ENCODE data around the gene TRAP1. TPM values are rescaled to one million over a fixed set of nuclear protein-coding genes. Genes with fewer than 3 reads are reported as not detected.
A peak's percentile ranks its signal among the peaks of the same experiment; 100 is the strongest.

TRAP1 gene
- total and polyA plus RNA-seq, 10 donors, result 33.7 to 97.1 (median 53.1) TPM

GRCh38 chr16:3664187-3664896 lies 53.0 kb downstream of the TRAP1 start:
- Histone ChIP-seq H3K27me3 (replicated peaks in 1 of 7) (no peaks in the 10 kb centered on the region), H3K27ac (no peak overlapping the region), H3K36me3 (peaks cover 0 to 91% (median 67%) of the 10 kb centered on the region in 6 donors), H3K4me1 (peaks cover 0 to 12% (median 0%) of the 10 kb centered on the region in 6 donors), H3K9me3 (no peaks in the 10 kb centered on the region), H3K4me3 (no peak overlapping the region)
- 91 to 97% (median 97%) methylated on average over 16 to 31 of the region's 31 CpGs for WGBS, 5 donors
- intact Hi-C loops (cut with DNase I; ENCODE audit: low total_unique reads), result no loop called here
- DNase-seq, result no peak
- TF ChIP-seq, protein P1, sequence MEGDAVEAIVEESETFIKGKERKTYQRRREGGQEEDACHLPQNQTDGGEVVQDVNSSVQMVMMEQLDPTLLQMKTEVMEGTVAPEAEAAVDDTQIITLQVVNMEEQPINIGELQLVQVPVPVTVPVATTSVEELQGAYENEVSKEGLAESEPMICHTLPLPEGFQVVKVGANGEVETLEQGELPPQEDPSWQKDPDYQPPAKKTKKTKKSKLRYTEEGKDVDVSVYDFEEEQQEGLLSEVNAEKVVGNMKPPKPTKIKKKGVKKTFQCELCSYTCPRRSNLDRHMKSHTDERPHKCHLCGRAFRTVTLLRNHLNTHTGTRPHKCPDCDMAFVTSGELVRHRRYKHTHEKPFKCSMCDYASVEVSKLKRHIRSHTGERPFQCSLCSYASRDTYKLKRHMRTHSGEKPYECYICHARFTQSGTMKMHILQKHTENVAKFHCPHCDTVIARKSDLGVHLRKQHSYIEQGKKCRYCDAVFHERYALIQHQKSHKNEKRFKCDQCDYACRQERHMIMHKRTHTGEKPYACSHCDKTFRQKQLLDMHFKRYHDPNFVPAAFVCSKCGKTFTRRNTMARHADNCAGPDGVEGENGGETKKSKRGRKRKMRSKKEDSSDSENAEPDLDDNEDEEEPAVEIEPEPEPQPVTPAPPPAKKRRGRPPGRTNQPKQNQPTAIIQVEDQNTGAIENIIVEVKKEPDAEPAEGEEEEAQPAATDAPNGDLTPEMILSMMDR (IDR thresholded peaks at IDR 0.05 in 8 of 11, conservative IDR thresholded peaks at IDR 0.05 in 3 of 11), result no peak
- no peak for TF ChIP-seq POLR2A (IDR thresholded peaks at IDR 0.05)
- no peak for TF ChIP-seq POLR2AphosphoS5 (IDR thresholded peaks at IDR 0.05)

GRCh38 chr16:3662601-3663000 lies 54.7 kb downstream of the TRAP1 start:
- whole genome bisulfite sequencing, 5 donors, result 95 to 97% (median 95%) methylated on average over 6 to 17 of the region's 17 CpGs
- Histone ChIP-seq H3K27me3 (replicated peaks in 1 of 7) (no peaks in the 10 kb centered on the region), H3K9me3 (no peaks in the 10 kb centered on the region), H3K4me3 (no peak overlapping the region), H3K36me3 (peaks cover 0 to 94% (median 76%) of the 10 kb centered on the region in 6 donors), H3K27ac (no peak overlapping the region), H3K4me1 (peaks cover 0 to 12% (median 0%) of the 10 kb centered on the region in 6 donors)
- TF ChIP-seq, protein P1 (IDR thresholded peaks at IDR 0.05 in 8 of 11, conservative IDR thresholded peaks at IDR 0.05 in 3 of 11), result no peak
- TF ChIP-seq POLR2A (IDR thresholded peaks at IDR 0.05), result no peak
- no peak for TF ChIP-seq POLR2AphosphoS5 (IDR thresholded peaks at IDR 0.05)
- DNase-seq, result no peak
- intact Hi-C loops (cut with DNase I; ENCODE audit: low total_unique reads), result no loop called here

DNA sequence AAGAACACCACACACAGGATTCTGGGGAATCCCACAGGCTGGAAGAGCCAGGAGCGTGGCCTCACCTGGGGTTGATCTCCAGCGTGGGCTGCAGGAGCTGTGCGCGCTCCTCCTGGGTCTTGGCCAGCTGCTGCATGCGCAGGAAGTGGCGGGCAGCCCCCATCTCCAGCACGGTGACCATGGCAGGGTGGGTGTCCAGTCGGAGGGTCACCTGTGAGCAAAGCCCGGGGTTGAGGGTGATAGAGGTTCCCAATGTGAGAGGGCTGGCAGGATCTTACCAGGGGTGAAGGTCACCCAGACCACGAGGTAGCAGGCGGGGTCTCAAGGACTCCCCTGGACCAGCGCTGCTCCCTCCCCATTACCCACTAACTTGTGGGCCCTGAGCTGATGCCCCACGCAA lies 55.4 kb downstream of the TRAP1 start:
- H3K36me3 ChIP-seq, result peaks cover 0 to 96% (median 83%) of the 10 kb centered on the region in 6 donors
- H3K9me3 ChIP-seq, result no peaks in the 10 kb centered on the region
- intact Hi-C loops (cut with DNase I; ENCODE audit: low total_unique reads), result no loop called here
- no peak overlapping the region for H3K4me3 ChIP-seq
- WGBS, 5 donors, result 88 to 95% (median 94%) methylated on average over 9 to 13 of the region's 13 CpGs
- H3K4me1 ChIP-seq, result peaks cover 0 to 12% (median 0%) of the 10 kb centered on the region in 6 donors
- no peak for DNase-seq
- H3K27ac ChIP-seq, result no peak overlapping the region
- TF ChIP-seq POLR2AphosphoS5 (IDR thresholded peaks at IDR 0.05), result peak in 1 of 3 donors; percentile 51
- no peak for TF ChIP-seq POLR2A (IDR thresholded peaks at IDR 0.05)
- H3K27me3 ChIP-seq (replicated peaks in 1 of 7), result no peaks in the 10 kb centered on the region

DNA sequence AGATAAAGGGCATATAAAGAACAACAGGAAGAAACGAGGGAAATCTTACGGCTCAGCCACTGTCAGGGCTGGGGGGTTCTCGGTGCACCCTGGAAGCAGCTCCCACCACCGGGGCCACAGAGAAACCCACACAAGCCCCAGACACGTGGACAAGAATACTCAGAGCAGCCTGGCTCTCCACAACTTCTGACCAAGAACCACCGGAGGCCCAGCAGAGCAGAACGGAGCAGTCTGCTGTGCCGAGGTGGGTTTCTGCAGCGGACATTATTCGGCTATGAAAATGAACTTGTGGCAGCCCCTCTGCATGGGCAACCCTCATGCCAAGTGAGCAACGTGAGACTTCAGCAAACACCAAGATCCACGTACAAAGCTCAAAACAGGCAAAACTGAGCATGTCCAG lies 56.0 kb downstream of the TRAP1 start:
- Histone ChIP-seq H3K36me3 (peaks cover 2 to 100% (median 89%) of the 10 kb centered on the region in 6 donors), H3K4me1 (peaks cover 0 to 11% (median 0%) of the 10 kb centered on the region in 6 donors), H3K4me3 (no peak overlapping the region), H3K27ac (no peak overlapping the region), H3K9me3 (no peaks in the 10 kb centered on the region), H3K27me3 (replicated peaks in 1 of 7) (no peaks in the 10 kb centered on the region)
- 89 to 93% (median 92%) methylated on average over 9 to 12 of the region's 12 CpGs for WGBS, 5 donors
- intact Hi-C loops (cut with DNase I; ENCODE audit: low total_unique reads), result no loop called here
- no peak for TF ChIP-seq POLR2AphosphoS5 (IDR thresholded peaks at IDR 0.05)
- TF ChIP-seq, protein P1 (IDR thresholded peaks at IDR 0.05 in 8 of 11, conservative IDR thresholded peaks at IDR 0.05 in 3 of 11), result no peak
- no peak for TF ChIP-seq POLR2A (IDR thresholded peaks at IDR 0.05)
- DNase-seq, result no peak
